ENCODE results near the gene MIA.
"Not testable (repeated sequence)": the region's sequence is repeated elsewhere in the genome, so short reads cannot be mapped to it uniquely, and the experiment has no call there.

DNA sequence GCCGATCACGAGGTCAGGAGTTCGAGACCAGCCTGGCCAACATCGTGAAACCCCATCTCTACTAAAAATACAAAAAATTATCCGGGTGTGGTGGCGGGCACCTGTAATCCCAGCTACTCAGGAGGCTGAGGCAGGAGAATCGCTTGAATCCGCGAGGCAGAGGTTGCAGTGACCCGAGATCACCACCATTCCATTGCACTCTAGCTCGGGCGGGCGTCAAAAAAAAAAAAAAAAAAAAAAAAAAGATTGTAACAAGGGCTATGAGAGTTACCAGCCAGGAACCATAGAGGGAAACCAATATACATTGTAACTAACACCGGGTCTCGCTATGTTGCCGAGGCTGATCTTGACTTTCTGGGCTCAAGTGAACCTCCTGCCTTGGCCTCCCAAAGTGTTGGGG is 43.0 kb upstream of the MIA start:
- TF ChIP-seq CTCF, EP300, POLR2A (IDR thresholded peaks at IDR 0.05): not testable (repeated sequence)

All from gastroesophageal sphincter (tissue), 3 donors.